HG03108 (cell line): ENCODE data around the gene SIVA1.

Source experiments
- ATAC-seq: cut with Tn5 transposase; IDR thresholded peaks from one replicate; pipeline ENCODE4 v1.9.1; 2021; ENCODE audit warnings: moderate library complexity; ENCODE audit not compliant: unreplicated experiment

The SIVA1 gene

DNA sequence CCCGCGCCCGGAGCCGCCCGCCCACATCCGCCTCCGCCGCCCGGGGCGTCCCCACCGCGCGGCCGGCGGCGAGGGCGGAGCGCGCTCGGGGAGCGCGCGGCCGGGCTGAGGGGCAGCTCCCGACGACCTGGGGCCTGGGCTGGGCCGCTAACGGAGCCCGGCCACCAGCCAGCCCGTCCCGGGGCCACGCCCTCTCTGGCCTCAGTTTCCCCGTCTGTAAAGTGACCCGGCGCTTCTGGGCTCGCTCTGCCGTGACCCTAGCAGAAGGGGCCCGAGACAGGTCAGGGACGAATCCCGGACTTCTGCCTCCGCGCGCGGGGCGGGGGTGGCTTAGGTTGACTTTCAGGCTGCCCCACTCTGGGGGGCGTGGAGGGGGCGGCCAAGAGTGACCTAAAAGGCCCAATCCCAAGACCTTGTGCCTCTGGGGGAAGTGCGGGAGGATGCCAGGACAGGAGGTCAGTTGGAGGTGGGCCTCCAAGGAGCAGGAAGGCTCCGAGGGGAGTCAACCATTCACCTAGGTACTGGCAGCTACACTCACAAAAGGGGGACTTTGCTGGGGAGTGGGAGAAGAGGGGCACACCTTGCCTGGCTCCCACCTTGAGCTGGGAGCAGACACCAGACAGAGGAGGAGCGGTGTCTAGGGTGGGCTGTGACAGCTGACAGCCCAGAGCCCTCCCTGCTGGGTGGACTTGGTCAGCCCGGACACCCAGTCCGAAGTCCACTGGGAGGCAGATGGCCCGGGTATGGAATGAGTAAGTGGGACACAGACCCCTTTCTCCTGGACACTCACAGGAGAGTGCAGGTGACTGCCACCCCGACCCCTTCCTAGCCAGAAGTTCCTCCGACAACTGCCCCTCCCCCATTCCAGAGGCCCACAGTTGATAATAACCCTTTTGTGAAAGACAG is 43.1 kb downstream of the SIVA1 start:
- no peak for ATAC-seq

DNA sequence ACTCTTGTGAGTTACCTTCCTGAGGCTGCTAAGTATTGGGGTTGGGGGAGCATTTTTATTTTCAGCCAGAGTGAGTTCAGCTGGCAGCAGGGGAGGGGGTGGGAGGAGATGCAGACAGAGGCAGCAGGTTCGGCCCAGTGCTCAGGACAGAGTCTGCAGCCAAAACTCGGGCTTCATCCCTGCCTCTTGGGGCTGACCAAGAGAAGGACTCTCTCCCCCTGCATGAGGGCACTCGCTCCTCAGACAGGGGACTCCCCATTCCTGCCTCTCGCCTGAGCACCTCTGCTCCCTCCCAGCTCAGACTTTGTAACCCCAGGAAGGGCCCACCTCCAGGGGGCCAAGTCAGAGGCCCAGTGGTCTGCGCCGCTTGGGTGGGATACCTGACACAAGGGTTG is 43.7 kb downstream of the SIVA1 start:
- no peak for ATAC-seq

DNA sequence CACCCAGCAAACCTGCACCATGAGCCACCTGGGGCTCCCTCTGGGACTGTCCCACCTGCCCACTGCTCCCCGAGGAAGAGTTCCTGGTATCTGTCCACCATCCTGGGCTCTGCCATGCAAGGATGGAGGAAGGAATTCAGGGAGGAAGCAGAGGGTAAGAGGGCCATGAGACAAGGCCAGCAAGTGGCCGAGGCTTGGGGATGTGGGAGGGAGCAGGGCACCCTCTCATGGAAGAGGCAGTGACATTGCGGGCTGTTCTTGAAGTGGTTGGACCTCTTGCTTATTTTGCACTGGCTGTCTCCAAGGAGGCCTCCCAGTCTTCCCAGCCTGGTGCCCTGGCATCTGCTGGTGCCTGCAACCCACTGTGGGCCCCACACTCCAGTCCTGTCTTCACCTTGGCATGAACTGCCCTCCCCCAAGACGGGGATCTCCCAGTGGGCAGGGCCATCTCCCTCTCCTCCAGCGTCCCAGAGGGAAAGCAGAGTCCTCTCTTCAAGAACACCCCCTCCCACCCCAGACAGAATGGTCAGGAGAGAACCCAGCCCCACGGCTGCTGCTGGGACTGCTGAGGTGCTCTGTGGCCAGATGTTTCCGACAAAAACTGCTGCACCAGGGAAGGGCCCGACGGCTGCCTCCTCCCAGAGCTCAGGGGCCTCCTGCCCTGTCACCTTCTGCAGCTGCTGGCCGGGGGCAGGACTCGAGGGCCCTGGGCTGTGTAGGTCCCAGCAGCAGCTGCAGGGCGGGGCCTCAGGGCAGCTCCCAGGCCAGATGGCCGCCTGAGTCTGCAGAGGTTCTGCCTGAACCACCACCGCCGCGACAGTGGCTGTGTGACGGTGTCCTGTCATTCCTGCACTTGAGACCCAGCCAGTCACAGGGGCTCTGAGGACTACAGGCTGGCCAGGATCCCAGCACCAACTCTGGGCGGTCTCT is 44.4 kb downstream of the SIVA1 start:
- no peak for ATAC-seq

DNA sequence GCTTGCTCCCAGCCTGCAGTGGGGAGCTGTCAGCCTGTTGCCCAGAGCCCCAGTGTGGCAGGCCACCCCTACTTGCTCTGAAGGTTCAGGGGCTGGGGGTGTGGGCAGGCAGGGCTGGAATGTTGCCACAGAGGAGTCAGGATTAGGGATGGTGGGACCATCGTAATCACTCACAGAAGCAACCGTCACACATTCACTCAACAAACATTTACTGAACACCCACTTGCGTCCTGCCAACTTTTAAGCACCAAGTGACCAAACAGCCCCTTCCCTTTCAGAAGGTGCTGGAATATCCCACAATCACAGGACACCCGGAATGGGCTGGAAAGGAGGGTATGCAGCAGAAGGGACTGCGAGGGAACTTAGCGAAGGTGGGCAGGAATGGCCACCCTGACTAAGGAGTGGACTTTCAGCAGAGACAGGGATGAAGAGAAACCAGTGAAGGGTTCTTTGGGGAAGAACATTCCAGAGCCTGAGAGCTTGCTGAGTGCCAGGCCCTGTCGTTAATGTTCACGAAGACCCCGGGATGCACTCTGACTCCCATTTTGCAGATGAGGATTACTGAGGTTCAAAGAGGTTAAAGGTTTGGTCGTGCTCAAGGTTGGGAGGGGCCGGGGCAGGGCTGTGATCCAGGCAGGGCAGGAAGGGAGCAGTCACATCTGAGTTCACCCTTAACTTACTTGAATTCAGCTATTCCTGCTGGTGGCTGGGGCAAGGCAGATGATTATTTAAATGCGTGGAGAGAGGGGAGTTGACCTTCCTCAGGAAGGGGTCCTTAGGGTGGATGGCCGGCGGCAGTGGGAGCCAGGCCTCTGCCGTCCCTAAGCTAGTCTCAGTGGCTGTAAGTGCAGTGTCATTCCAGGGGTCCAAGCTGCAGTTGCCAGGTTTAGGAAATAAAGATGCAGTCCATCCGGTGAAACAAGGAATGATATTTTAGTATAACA is 45.6 kb downstream of the SIVA1 start:
- no peak for ATAC-seq

DNA sequence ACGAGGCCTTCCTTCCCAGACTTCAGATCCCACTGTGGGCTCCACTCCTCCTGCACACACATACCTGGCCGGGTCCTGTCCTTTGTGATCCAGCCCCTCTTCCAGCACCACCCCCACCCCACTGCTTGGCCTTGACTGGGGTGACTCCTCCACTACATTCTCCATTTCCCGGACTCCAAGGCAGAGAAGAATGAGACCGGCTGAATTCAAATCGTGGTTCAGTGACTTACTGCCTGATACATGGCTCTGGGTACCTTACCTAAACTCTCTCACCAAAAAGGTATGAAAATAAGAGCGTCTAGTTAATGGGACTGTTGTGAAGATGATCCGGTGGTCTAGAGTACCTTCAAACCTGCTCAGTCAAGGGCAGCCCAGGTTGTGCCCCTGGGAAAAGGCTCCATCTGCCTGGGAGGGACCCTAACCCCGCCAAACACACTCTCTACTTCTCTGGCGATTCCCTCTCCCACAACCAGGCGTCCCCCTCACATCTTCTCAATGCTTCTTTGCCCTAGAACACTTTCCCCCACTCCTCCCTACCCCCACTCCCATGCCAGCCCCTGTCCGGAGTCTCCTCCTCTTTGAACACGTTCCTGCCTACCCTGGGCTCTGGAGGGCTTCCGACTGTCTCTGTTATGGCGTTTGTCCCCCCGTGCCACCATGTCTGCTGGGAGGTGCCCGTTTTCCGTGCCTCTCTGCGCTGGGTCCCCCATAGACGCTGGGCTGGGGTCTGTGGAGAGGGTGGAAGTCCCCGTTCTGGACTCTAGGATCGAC is 46.5 kb downstream of the SIVA1 start:
- ATAC-seq, result no peak

DNA sequence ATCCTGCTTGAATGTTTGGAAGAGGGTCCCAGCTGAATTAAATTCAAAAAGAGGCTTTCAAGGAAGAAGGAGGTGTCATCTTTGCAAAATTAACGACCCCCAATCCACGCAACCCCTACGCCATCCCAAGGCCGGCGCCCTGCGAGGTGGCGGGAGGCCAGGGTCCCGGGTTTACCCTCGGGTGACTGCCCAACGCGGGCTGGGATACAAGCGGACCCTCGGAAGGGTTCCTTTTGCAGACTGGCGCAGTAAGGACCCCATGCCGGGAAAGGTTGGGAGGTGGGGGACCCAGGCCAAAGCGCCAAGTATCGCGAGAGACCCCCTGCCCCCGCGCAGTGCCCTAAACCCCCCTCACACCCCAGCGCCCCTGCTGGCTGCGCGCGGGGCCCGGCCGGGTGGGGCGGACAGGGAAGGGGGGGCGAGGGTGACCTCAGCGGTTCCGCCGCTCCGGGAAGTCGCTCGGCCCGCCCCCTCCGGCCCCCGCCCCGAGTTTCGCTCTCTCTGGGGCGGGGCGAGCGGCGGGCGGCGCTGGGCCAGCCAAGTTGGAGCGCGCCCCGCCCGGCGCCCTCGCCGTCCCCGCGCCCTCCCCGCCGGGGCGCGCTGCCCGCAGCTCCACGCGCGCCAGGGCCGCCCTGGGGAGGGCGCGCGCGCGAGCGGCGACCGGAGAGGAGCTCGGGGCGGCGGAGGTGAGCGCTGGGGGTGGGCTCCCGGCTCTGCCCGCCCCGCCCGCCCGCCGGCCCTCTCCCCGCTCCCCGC is 47.2 kb downstream of the SIVA1 start:
- peak; percentile 42 for ATAC-seq

DNA sequence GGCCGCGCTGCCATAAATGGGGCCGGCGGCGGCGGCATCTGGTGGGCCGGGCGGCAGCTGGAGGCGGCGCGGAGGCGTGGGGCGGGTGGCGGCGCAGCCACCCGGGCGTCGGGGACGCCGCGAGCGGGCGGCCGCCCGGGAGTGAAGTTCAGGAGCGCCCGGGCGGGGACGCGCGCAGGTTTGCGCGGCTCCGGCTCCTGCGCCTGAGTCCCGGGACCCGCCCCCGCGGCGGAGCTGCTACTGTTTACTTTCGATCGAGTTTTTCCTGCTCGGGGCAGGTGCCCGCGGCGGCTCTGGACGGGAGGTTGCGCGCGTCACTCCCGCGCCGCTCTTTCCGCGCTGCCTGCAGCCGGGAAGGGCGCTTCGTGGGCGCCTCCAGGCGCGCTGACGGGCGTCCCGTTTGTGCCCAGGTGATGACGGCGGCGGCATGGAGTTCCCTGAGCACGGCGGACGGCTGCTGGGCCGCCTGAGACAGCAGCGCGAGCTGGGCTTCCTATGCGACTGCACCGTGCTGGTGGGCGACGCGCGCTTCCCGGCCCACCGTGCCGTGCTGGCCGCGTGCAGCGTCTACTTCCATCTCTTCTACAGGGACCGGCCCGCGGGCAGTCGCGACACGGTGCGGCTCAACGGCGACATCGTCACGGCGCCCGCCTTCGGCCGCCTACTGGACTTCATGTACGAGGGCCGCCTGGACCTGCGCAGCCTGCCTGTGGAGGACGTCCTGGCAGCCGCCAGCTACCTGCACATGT is 48.0 kb downstream of the SIVA1 start, which contains the start of gene ZBTB42:
TSS of gene ZBTB42 (plus strand) at position 331 of the 749 bp plus-strand sequence. CDS start at position 428, 97 bp downstream.
- ATAC-seq, result peak; percentile 44

DNA sequence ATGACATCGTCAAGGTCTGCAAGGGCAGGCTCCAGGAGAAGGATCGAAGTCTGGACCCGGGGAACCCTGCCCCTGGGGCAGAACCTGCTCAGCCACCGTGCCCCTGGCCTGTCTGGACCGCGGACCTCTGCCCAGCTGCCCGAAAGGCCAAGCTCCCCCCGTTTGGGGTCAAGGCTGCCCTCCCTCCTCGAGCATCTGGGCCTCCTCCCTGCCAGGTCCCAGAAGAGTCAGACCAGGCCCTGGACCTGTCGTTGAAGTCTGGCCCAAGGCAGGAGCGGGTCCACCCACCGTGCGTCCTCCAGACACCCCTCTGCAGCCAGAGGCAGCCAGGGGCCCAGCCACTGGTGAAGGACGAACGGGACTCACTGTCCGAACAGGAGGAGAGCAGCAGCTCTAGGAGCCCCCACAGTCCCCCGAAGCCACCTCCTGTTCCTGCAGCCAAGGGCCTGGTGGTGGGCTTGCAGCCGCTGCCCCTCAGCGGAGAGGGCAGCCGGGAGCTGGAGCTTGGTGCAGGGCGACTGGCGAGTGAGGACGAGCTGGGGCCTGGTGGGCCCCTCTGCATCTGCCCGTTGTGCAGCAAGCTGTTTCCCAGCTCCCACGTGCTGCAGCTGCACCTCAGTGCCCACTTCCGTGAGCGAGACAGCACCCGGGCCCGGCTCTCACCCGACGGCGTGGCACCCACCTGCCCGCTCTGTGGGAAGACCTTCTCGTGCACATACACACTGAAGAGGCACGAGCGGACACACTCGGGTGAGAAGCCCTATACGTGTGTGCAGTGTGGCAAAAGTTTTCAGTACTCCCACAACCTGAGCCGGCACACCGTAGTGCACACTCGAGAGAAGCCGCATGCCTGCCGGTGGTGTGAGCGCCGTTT is 48.8 kb downstream of the SIVA1 start:
- ATAC-seq, result no peak

DNA sequence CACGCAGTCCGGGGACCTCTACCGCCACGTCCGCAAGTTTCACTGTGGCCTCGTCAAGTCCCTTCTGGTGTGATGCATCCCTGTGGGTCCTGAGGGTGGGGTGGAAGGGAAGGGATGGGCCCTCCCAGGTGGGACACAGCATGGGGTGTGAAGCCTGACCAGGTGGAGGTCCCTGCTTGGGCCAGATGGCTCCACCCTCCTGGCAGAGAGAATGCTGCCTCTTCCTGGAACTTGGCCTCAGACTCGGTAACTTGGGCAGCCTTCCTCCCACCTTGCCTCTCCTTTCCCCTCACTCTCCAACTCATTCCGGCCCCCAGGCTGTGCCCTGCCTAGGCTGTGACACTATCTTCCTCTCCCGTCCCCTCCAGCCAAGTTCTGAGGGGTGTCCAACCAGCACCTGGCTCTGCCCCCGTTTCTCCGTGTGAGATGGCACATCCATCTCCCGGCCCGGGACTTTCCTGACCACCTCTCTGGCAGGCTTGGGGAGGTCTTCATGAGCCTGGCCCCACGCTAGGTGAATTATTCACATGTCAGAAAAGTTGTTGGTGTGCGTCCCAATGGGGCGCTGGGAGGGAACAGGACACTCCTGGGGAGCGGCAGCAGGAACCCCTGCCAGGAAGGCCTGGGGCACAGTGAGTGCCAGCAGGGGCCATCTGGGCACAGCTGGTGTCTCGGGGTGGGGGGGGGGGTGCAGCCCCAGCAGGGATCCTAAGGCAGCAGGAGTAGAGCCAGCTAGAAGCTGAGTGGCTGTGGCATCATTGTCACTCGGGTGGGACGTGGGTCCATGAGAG is 49.6 kb downstream of the SIVA1 start:
- ATAC-seq, result no peak

DNA sequence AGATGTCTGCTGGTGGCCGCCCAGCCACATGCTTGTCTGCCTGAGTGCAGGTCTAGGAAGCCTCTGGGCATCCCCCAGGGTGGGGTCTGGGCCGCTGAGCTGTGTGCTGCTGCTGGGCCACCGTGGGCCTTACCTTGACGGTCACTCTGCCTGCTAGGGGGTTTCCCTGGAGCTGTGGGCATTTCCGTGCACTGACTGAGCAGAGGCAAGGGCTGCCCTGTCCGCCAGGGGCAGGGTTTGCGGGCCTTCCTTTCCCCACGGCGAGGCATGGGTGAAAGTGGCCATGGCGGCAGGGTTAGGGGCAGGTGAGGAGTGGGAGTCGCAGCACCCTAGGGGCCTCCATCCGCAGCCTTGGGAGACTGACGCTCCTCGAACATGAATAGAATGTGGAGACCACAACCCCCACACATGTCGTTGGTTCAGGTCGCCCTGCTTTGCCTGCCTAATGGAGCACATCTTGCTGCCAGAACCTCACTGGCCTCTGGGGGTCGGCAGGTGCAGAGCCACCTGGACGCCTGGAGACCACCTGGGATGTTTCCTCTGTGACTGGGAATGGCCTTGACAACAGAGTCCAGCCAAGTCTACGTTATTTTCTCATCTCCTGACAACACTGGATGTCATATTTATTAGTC is 50.4 kb downstream of the SIVA1 start:
- ATAC-seq, result no peak

DNA sequence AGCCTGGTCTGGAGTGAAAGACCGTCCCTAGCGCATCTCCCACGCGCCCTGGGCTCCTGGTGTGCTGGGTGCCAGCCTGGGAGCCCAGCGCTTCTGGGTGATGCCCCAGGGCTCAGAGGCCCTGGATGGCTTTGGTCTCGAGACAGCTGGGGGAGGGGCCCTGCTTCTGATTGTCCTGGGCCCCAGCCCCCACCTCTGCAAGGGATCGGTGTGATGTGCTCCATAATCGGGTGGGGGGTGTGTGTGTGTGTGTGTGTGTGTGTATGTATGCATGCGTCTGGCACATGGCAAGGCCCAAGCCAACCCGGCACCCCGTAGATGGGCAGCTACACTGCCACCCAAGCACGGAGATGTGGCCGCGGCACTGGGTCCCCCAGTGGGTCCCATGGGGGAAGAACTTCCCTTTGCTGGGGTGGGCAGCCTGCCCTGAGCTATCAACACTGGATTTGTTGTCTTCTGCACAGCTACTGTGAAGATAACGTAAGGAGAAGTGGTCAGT is 51.0 kb downstream of the SIVA1 start:
- ATAC-seq, result no peak

DNA sequence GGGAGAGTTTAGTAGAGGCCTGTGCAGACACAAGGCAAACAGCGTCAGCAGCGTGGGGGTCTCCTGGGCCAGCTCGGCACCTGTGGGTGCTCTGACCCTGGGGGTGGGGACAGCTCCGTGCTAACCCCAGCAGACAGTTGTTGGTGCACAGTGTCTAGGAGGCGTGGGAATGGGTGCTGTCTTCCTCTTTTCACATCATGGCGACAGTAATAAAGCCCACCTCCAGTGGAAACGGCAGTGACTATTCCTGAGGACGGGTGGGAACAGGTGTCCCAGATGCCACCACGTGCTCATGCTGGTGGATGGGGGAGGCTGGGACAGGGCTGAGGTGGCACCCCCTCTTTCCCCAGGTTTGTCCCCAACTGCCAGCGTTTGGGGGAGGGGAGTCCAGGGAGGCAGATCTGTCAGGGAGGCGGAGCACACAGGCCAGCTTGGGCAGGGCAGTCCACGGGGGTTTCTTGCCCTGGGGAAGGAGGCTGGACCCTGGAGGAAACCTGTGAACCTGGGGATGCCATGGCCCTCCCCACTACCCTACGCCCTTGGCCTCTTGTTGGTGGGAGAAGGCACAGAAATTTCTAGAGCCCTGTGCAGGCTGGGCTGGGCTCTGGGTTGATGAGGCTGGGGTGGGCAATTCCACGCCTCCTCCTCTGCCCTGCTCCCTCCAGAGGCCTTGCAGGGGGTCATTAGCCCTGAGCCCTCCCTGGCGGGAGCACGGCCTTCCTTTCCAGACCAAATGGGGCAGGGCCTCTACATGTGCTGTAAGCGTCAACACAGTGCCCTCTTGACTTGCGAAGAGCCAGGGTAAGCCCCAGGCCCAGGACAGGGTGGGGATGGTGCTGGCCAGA is 51.8 kb downstream of the SIVA1 start:
- ATAC-seq, result no peak

DNA sequence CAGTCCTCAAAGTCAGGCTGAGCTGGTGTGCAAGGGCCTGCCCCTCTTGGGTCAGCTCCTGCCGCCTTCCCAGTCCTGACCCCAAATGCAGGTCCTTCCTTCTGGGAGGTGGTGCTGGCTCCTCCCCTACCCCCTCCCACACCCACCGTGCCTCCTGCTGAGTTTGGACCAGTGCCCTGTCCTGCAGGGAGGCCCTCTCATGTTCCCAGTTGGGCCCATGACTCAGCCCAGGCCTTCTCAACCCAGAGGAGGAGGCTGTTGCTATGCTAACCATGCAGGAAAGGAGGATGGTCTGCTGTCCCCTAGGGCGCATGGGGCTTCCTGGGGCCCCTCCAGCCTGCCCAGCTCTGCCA is 52.4 kb downstream of the SIVA1 start:
- ATAC-seq, result no peak

DNA sequence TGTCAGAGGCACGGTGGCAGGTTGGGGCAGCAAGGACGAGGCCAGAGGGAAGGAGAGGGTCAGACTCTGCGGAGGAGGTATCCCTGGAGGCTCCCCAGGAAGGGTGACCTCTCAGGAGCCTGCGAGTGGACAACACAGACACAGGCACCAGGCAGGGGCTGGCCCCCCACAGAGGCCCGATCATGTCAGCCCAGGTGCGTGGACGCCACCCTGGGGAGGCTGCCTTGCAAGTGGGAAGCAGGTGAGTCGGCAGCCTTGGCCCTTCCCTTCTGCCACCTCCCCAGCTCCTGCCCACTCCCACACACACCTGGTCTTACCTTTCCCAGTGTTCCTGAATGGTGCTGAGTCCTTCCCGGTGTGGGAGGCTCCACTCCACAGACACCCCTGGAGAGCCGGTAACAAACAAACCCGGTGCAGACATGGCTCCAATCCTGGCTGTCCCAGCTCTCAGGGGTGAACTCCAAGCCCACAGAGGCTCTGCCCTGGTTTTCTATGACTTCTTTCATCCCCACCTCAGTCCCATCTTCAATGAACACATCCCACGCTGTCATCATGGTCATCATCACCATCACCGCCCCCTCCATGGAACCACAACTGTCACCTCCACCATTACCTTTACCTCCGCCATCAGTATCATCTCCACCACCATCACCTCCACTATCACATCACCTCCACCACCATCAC is 53.1 kb downstream of the SIVA1 start:
- no peak for ATAC-seq
